D721Med (cell line): ENCODE results near the gene BMP6.

Source experiments
- DNase-seq: peaks from one replicate; pipeline ENCODE4 v3.0.0; 2011; ENCODE audit warnings: low spot score; ENCODE audit not compliant: insufficient read length
- FAIRE-seq: peaks from 2 replicates; lab custom pipeline; 2011; peaks lifted over from hg19 to GRCh38; lab: Jason Lieb, UNC
- CTCF ChIP-seq: IDR thresholded peaks from 2 replicates; pipeline ENCODE4 v1.5.1; 2012; ENCODE audit warnings: mild to moderate bottlenecking, control low read depth; ENCODE audit not compliant: insufficient read depth; ENCODE audit errors: missing control alignments

BMP6 gene

GRCh38 chr6:7697432-7697819 is 28.5 kb upstream of the BMP6 start:
- DNase-seq (no peak), FAIRE-seq (no peak)
- TF ChIP-seq CTCF: no peak

GRCh38 chr6:7697820-7698623 is 27.9 kb upstream of the BMP6 start:
- TF ChIP-seq CTCF: no peak
- FAIRE-seq: no peak
- DNase-seq: no peak

- DNase-seq (no peak), FAIRE-seq (no peak)
- TF ChIP-seq CTCF: no peak
Observed at GRCh38 chr6:7701212-7701834, 24.6 kb upstream of the BMP6 start.

GRCh38 chr6:7703148-7703680 is 22.7 kb upstream of the BMP6 start:
- no peak for TF ChIP-seq CTCF
- DNase-seq (no peak), FAIRE-seq (no peak)

GRCh38 chr6:7705483-7705882 is 20.4 kb upstream of the BMP6 start:
- FAIRE-seq (no peak), DNase-seq (no peak)
- no peak for TF ChIP-seq CTCF

GRCh38 chr6:7706269-7706668 is 19.6 kb upstream of the BMP6 start:
- DNase-seq (no peak), FAIRE-seq (no peak)
- no peak for TF ChIP-seq CTCF

GRCh38 chr6:7707787-7708186 is 18.1 kb upstream of the BMP6 start:
- no peak for DNase-seq
- FAIRE-seq: no peak
- no peak for TF ChIP-seq CTCF
